ENCODE measurements around the gene IDNK. TPM values are rescaled to one million over a fixed set of nuclear protein-coding genes. Genes with fewer than 3 reads are reported as not detected.

IDNK gene
- total RNA-seq, 1 experiment from 2014 or later = 10.9 TPM

GRCh38 chr9:83583151-83584014, 39.6 kb upstream of the IDNK start:
- TF ChIP-seq, protein P1, sequence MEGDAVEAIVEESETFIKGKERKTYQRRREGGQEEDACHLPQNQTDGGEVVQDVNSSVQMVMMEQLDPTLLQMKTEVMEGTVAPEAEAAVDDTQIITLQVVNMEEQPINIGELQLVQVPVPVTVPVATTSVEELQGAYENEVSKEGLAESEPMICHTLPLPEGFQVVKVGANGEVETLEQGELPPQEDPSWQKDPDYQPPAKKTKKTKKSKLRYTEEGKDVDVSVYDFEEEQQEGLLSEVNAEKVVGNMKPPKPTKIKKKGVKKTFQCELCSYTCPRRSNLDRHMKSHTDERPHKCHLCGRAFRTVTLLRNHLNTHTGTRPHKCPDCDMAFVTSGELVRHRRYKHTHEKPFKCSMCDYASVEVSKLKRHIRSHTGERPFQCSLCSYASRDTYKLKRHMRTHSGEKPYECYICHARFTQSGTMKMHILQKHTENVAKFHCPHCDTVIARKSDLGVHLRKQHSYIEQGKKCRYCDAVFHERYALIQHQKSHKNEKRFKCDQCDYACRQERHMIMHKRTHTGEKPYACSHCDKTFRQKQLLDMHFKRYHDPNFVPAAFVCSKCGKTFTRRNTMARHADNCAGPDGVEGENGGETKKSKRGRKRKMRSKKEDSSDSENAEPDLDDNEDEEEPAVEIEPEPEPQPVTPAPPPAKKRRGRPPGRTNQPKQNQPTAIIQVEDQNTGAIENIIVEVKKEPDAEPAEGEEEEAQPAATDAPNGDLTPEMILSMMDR (IDR thresholded peaks at IDR 0.05; ENCODE audit: unreplicated experiment) = peak; percentile 49
- BruUV-seq (replicated peaks) = no TSS peak
- peak; percentile 79 for DNase-seq (ENCODE audit: unreplicated experiment)
- Mint-ChIP-seq H3K27me3 (ENCODE audit: insufficient read depth, unreplicated experiment) (no peaks in the 10 kb centered on the region), H3K4me1 (ENCODE audit: insufficient read depth, unreplicated experiment) (peaks cover 7% of the 10 kb centered on the region), H3K9me3 (ENCODE audit: unreplicated experiment) (no peaks in the 10 kb centered on the region), H3K4me3 (ENCODE audit: unreplicated experiment) (no peak overlapping the region), H3K36me3 (ENCODE audit: insufficient read depth, unreplicated experiment) (no peaks in the 10 kb centered on the region), H3K27ac (ENCODE audit: low read depth, unreplicated experiment) (no peak overlapping the region)
- ChIA-PET POLR2A (no interaction called here), CTCF (interaction anchor here (0.6 to 1.4 kb wide), 4 partner anchors 28 to 384 kb away, joined by 3 to 6 read pairs (median 4); no protein-coding TSS in a partner anchor)
- intact Hi-C loops (cut with micrococcal nuclease) = no loop called here

DNA sequence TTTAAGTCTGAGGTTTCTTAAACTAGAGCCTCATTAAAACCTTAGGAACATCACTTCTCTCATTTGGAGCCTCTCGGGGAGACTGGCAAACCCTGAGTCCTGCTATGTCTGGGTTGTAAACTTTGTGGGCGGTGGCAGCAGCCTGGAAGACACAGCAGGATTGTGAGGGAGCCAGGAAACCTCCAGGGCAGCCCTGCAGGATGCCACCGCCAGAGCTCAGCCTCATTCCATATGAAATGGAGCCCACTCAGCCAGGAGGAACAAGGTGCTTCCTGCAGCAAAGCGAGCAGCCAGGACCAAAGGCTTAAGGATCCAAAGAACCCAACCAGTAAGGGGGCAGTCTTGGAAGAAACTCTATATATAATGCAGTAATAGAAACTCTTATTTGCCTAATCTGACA, 37.9 kb upstream of the IDNK start:
- Mint-ChIP-seq H3K27me3 (ENCODE audit: insufficient read depth, unreplicated experiment) (no peaks in the 10 kb centered on the region), H3K9me3 (ENCODE audit: unreplicated experiment) (no peaks in the 10 kb centered on the region), H3K36me3 (ENCODE audit: insufficient read depth, unreplicated experiment) (no peaks in the 10 kb centered on the region), H3K4me3 (ENCODE audit: unreplicated experiment) (no peak overlapping the region), H3K4me1 (ENCODE audit: insufficient read depth, unreplicated experiment) (peaks cover 7% of the 10 kb centered on the region), H3K27ac (ENCODE audit: low read depth, unreplicated experiment) (no peak overlapping the region)
- no peak for DNase-seq (ENCODE audit: unreplicated experiment)
- BruUV-seq (replicated peaks) = no TSS peak
- intact Hi-C loops (cut with micrococcal nuclease) = no loop called here
- ChIA-PET CTCF (interaction anchor here (0.6 to 1.4 kb wide), 3 partner anchors 12 to 67 kb away, joined by 3 to 5 read pairs (median 3); no protein-coding TSS in a partner anchor), POLR2A (no interaction called here)
- TF ChIP-seq, protein P1 (IDR thresholded peaks at IDR 0.05; ENCODE audit: unreplicated experiment) = no peak

DNA sequence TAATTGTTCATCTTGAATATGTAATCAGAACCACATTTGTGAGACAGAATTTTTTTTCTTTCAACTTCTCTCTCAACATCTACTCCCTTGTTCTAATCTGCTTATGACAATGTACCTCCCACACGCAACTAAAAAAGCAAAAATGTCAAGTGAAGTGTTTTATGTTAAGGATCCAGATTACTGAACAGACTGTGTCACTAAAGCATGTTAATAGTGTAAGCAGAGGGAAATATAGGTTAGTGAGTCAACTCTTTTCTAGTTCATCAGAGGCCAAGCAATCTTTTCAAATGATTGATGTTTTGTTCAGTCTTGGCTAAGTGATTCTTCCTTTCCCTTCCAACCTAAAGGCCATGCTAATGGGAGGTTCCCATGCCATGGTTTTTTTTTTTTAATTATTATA, 34.7 kb upstream of the IDNK start:
- DNase-seq (ENCODE audit: unreplicated experiment) = no peak
- POLR2A ChIA-PET = interaction anchor here (0.8 kb wide), 1 partner anchor 13 kb away, joined by 3 read pairs; no protein-coding TSS in a partner anchor
- no TSS peak for BruUV-seq (replicated peaks)
- H3K36me3 Mint-ChIP-seq (ENCODE audit: insufficient read depth, unreplicated experiment) = no peaks in the 10 kb centered on the region
- H3K27me3 Mint-ChIP-seq (ENCODE audit: insufficient read depth, unreplicated experiment) = no peaks in the 10 kb centered on the region
- TF ChIP-seq, protein P1 (IDR thresholded peaks at IDR 0.05; ENCODE audit: unreplicated experiment) = no peak
- no peak overlapping the region for H3K27ac Mint-ChIP-seq (ENCODE audit: low read depth, unreplicated experiment)
- H3K9me3 Mint-ChIP-seq (ENCODE audit: unreplicated experiment) = no peaks in the 10 kb centered on the region
- intact Hi-C loops (cut with micrococcal nuclease) = no loop called here
- H3K4me1 Mint-ChIP-seq (ENCODE audit: insufficient read depth, unreplicated experiment) = no peaks in the 10 kb centered on the region
- no peak overlapping the region for H3K4me3 Mint-ChIP-seq (ENCODE audit: unreplicated experiment)
- CTCF ChIA-PET = no interaction called here

DNA sequence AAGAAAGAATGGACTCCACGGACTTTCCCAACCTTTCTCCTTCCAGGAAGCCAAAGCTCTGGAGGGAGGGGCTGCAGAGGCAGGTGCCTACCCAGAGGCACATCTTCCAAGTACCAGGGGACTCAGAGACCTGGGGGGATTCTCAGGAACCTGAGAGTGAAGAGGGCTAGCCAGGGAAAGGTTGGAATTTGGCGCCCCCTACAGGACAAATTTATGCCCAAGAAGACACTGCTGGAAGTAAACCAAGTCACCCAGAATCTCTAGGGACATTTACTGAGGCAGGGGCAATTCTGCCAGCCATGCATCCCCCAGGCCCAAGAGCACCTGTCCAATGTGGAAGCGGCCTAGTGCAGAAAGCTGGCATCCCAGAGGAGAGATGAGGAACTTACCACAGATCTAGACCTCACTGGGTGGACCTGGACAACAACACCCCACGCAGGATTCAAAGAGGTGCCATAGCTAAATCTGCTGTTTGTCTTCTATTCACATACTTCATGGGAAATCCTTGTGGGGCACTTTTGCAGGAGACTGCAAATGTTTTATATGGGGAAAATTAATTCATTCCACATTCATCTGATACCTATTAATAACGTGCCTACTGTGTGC, 25.9 kb upstream of the IDNK start:
- Mint-ChIP-seq H3K36me3 (ENCODE audit: insufficient read depth, unreplicated experiment) (no peaks in the 10 kb centered on the region), H3K4me1 (ENCODE audit: insufficient read depth, unreplicated experiment) (peaks cover 5% of the 10 kb centered on the region), H3K27me3 (ENCODE audit: insufficient read depth, unreplicated experiment) (no peaks in the 10 kb centered on the region), H3K27ac (ENCODE audit: low read depth, unreplicated experiment) (no peak overlapping the region), H3K4me3 (ENCODE audit: unreplicated experiment) (no peak overlapping the region), H3K9me3 (ENCODE audit: unreplicated experiment) (no peaks in the 10 kb centered on the region)
- DNase-seq (ENCODE audit: unreplicated experiment) = peak; percentile 53
- CTCF ChIA-PET = interaction anchor here (0.6 to 2.9 kb wide), 22 partner anchors 10 to 395 kb away, joined by 3 to 17 read pairs (median 4); no protein-coding TSS in a partner anchor
- no TSS peak for BruUV-seq (replicated peaks)
- intact Hi-C loops (cut with micrococcal nuclease) = loop anchor here (2.0 kb wide), 2 partner anchors 262 to 398 kb away; no protein-coding TSS in a partner anchor
- TF ChIP-seq, protein P1 (IDR thresholded peaks at IDR 0.05; ENCODE audit: unreplicated experiment) = peak; percentile 69
- POLR2A ChIA-PET = no interaction called here
